Heart left ventricle (tissue), 13 donors: ENCODE data around the gene RIC3.
"Not testable (repeated sequence)": the region's sequence is repeated elsewhere in the genome, so short reads cannot be mapped to it uniquely, and the experiment has no call there.

ENCODE experiments used
- POLR2A ChIP-seq, 2 donors: fragments of 450-650 bp; IDR thresholded peaks; one replicate each; pipeline ENCODE4 v1.6.1; 2017; ENCODE audit warnings: antibody characterized with exemption in 2 of 2, mild to moderate bottlenecking in 2 of 2, moderate library complexity in 2 of 2
- TF ChIP-seq, protein P1 (sequence below), 12 donors: fragments of 200-600 bp; sonication (generic) in 4 of 12; IDR thresholded peaks; one replicate each; pipeline versions ENCODE4 v1.5.0 to v1.8.0; 2018 to 2022; ENCODE audit warnings: antibody characterized with exemption in 12 of 12, mild to moderate bottlenecking in 5 of 12
- donor health status: ischemic (EF 13 %, LVEDD 7.1; RV severe dilation, severe dysfunction).
- donor health status: DM: no; HTN: yes; CAD: no.
- donor health status: DM: no; HTN: no; CAD: no.
- donor health status: ischemic (EF 25% LVEDD 6.9; RV normal size, moderate dysfunction).
- donor health status: ischemic (EF 25% LVEDD 5.7; RV mildly dilated, moderate dysfunction).
- donor health status: ischemic (EF 35%, LVEDD 5.7; RV mildly dilated, moderate dysfunction).
- donor health status: nonischemic (EF 11% LVEDD 7.7; RV severe dilation, severe dysfunction).
- donor health status: DM: yes; HTN: yes; CAD: no.
- donor health status: PGD.
- donor health status: ischemic (EF 29% LVEDD 5.4; RV normal size, mild dysfunction).
- donor health status: nonischemic (EF 23%, LVEDD 6.1; RV moderate dilation, normal function).

DNA sequence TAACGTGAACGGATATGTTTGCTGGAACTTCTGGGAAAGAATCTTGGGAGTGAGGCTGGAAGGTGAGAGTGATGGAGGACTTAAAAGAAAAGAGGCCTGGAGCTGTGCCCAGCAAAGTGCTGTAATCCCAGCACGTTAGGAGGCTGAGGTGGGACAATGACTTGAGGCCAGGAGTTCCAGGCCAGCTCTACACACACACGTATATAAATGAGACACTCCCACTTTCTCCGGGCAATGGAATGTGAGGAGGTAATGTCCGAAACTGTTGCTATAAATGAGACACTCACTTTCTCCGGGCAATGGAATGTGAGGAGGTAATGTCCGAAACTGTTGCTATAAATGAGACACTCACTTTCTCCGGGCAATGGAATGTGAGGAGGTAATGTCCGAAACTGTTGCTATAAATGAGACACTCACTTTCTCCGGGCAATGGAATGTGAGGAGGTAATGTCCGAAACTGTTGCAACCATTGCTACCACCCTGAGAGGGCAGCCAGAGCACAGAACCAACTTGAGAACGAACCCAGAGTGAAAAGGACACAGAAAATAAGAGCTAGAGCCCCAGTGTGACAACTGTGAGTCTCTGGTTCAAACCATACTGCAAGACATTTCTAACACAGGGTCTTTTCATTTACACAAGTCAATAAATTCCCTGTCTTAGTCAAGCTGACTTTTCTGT, 7.1 kb downstream of the RIC3 start:
- TF ChIP-seq, protein P1, sequence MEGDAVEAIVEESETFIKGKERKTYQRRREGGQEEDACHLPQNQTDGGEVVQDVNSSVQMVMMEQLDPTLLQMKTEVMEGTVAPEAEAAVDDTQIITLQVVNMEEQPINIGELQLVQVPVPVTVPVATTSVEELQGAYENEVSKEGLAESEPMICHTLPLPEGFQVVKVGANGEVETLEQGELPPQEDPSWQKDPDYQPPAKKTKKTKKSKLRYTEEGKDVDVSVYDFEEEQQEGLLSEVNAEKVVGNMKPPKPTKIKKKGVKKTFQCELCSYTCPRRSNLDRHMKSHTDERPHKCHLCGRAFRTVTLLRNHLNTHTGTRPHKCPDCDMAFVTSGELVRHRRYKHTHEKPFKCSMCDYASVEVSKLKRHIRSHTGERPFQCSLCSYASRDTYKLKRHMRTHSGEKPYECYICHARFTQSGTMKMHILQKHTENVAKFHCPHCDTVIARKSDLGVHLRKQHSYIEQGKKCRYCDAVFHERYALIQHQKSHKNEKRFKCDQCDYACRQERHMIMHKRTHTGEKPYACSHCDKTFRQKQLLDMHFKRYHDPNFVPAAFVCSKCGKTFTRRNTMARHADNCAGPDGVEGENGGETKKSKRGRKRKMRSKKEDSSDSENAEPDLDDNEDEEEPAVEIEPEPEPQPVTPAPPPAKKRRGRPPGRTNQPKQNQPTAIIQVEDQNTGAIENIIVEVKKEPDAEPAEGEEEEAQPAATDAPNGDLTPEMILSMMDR (IDR thresholded peaks at IDR 0.05) = not testable (repeated sequence)
- TF ChIP-seq POLR2A (IDR thresholded peaks at IDR 0.05) = not testable (repeated sequence)
